ENCODE data around the gene PTGER2. TPM values are rescaled to one million over a fixed set of nuclear protein-coding genes. Genes with fewer than 3 reads are reported as not detected.

Gene PTGER2
- polyA plus RNA-seq, 3 donors = 51.5 to 90.4 (median 72.8) TPM

- DNase-seq = no peak
- Mint-ChIP-seq H3K27ac (no peak overlapping the region), H3K4me1 (peaks cover 14% of the 10 kb centered on the region), H3K36me3 (no peaks in the 10 kb centered on the region), H3K9me3 (peaks cover 0 to 5% (median 2%) of the 10 kb centered on the region in 7 donors), H3K27me3 (ENCODE audit: low read depth in 3 of 3) (peaks cover 83 to 92% (median 90%) of the 10 kb centered on the region in 3 donors), H3K4me3 (peak overlapping the region in 1 of 2 donors; percentile 61)
- H3K79me2 ChIP-seq (ENCODE audit: insufficient read depth, low read length) = no peaks in the 10 kb centered on the region
- H2AFZ ChIP-seq (ENCODE audit: insufficient read depth, low read depth, low read length, poor library complexity, severe bottlenecking) = no peak overlapping the region
- no peaks in the 10 kb centered on the region for H3K9me3 ChIP-seq (replicated peaks in 1 of 2; ENCODE audit: control insufficient read depth in 1 of 2, insufficient read depth in 1 of 2, low read length in 2 of 2)
- H3K4me1 ChIP-seq (ENCODE audit: control insufficient read depth in 1 of 2, insufficient read depth in 2 of 2, low read length in 2 of 2) = peaks cover 8 to 12% of the 10 kb centered on the region in 2 donors
- no peak for TF ChIP-seq CTCF (IDR thresholded peaks at IDR 0.05)
- intact Hi-C loops (cut with micrococcal nuclease) = loop anchor here in 1 of 2 donors (10.0 kb wide), 1 partner anchor 47 kb away; no protein-coding TSS in a partner anchor
- WGBS (ENCODE audit: insufficient coverage) = 51% methylated on average over 2 of the region's 7 CpGs
- no peak overlapping the region for H3K27ac ChIP-seq (ENCODE audit: low read depth in 1 of 2, low read length in 2 of 2)
- no peaks in the 10 kb centered on the region for H4K20me1 ChIP-seq (ENCODE audit: insufficient read depth, low read length)
- no peak overlapping the region for H3K4me2 ChIP-seq (replicated peaks; ENCODE audit: extremely low read depth, low read length, poor library complexity, severe bottlenecking)
- H3K36me3 ChIP-seq (replicated peaks in 1 of 2; ENCODE audit: control insufficient read depth in 1 of 2, insufficient read depth in 2 of 2, low read length in 2 of 2) = no peaks in the 10 kb centered on the region
- no peak overlapping the region for H3K4me3 ChIP-seq (replicated peaks in 1 of 3; ENCODE audit: low read depth in 2 of 3, low read length in 3 of 3)
- H3K27me3 ChIP-seq (ENCODE audit: control insufficient read depth in 2 of 2, insufficient read depth in 2 of 2, low read length in 2 of 2) = peaks cover 92 to 99% of the 10 kb centered on the region in 2 donors
- no peak overlapping the region for H3K9ac ChIP-seq (ENCODE audit: insufficient read depth, low read length, poor library complexity, severe bottlenecking)
These were observed 37.3 kb downstream of the PTGER2 start for GRCh38 chr14:52351233-52352060.

GRCh38 chr14:52352061-52352491 lies 38.0 kb downstream of the PTGER2 start:
- peaks cover 94 to 99% of the 10 kb centered on the region in 2 donors for H3K27me3 ChIP-seq (ENCODE audit: control insufficient read depth in 2 of 2, insufficient read depth in 2 of 2, low read length in 2 of 2)
- H3K4me2 ChIP-seq (replicated peaks; ENCODE audit: extremely low read depth, low read length, poor library complexity, severe bottlenecking) = no peak overlapping the region
- H3K4me1 Mint-ChIP-seq = peaks cover 14% of the 10 kb centered on the region
- no peaks in the 10 kb centered on the region for H3K36me3 ChIP-seq (replicated peaks in 1 of 2; ENCODE audit: control insufficient read depth in 1 of 2, insufficient read depth in 2 of 2, low read length in 2 of 2)
- intact Hi-C loops (cut with micrococcal nuclease) = loop anchor here in 1 of 2 donors (10.0 kb wide), 1 partner anchor 47 kb away; no protein-coding TSS in a partner anchor
- no peak overlapping the region for H3K4me3 ChIP-seq (replicated peaks in 1 of 3; ENCODE audit: low read depth in 2 of 3, low read length in 3 of 3)
- no peak overlapping the region for H2AFZ ChIP-seq (ENCODE audit: insufficient read depth, low read depth, low read length, poor library complexity, severe bottlenecking)
- H3K4me3 Mint-ChIP-seq = peak overlapping the region in 1 of 2 donors; percentile 58
- H3K27ac Mint-ChIP-seq = no peak overlapping the region
- no peaks in the 10 kb centered on the region for H3K9me3 ChIP-seq (replicated peaks in 1 of 2; ENCODE audit: control insufficient read depth in 1 of 2, insufficient read depth in 1 of 2, low read length in 2 of 2)
- H3K79me2 ChIP-seq (ENCODE audit: insufficient read depth, low read length) = no peaks in the 10 kb centered on the region
- peaks cover 0 to 5% (median 2%) of the 10 kb centered on the region in 7 donors for H3K9me3 Mint-ChIP-seq
- peaks cover 81 to 92% (median 91%) of the 10 kb centered on the region in 3 donors for H3K27me3 Mint-ChIP-seq (ENCODE audit: low read depth in 3 of 3)
- TF ChIP-seq CTCF (IDR thresholded peaks at IDR 0.05) = no peak
- DNase-seq = no peak
- no peaks in the 10 kb centered on the region for H4K20me1 ChIP-seq (ENCODE audit: insufficient read depth, low read length)
- no peak overlapping the region for H3K27ac ChIP-seq (ENCODE audit: low read depth in 1 of 2, low read length in 2 of 2)
- H3K9ac ChIP-seq (ENCODE audit: insufficient read depth, low read length, poor library complexity, severe bottlenecking) = no peak overlapping the region
- H3K36me3 Mint-ChIP-seq = no peaks in the 10 kb centered on the region
- peaks cover 8 to 12% of the 10 kb centered on the region in 2 donors for H3K4me1 ChIP-seq (ENCODE audit: control insufficient read depth in 1 of 2, insufficient read depth in 2 of 2, low read length in 2 of 2)
- WGBS (ENCODE audit: insufficient coverage) = 0% methylated on average over 2 of the region's 3 CpGs
